Central memory CD8-positive, alpha-beta T cell (primary cell): ENCODE measurements around the gene PGAM2.

Experiments used
- ATAC-seq: fragments of 150-1000 bp; cut with Tn5 transposase; replicated peaks from 2 replicates; pipeline ENCODE4 v1.10.0; 2022; ENCODE audit warnings: mild to moderate bottlenecking, moderate FRiP score, moderate number of reproducible peaks; ENCODE audit not compliant: poor library complexity, severe bottlenecking; ENCODE audit errors: extremely low read depth
- DNase-seq, 2 donors: peaks; one replicate each; pipeline ENCODE4 v3.0.0; 2021; ENCODE audit warnings: low spot score in 2 of 2
- H3K27ac Mint-ChIP-seq: one replicate; pipeline ENCODE4 v1.8.0; 2022; ENCODE audit warnings: low read depth, mild to moderate bottlenecking, moderate library complexity, mixed read lengths
- H3K27me3 Mint-ChIP-seq: one replicate; pipeline ENCODE4 v1.8.0; 2022; ENCODE audit warnings: mixed read lengths
- H3K36me3 Mint-ChIP-seq: one replicate; pipeline ENCODE4 v1.8.0; 2022; ENCODE audit warnings: mild to moderate bottlenecking, moderate library complexity, mixed read lengths; ENCODE audit not compliant: insufficient read depth
- H3K4me1 Mint-ChIP-seq: one replicate; pipeline ENCODE4 v1.8.0; 2022; ENCODE audit warnings: mixed read lengths
- H3K4me3 Mint-ChIP-seq: one replicate; pipeline ENCODE4 v1.8.0; 2022; ENCODE audit warnings: mild to moderate bottlenecking, moderate library complexity, mixed read lengths
- H3K9me3 Mint-ChIP-seq: one replicate; pipeline ENCODE4 v1.8.0; 2022; ENCODE audit warnings: mixed read lengths

The PGAM2 gene

GRCh38 chr7:44076101-44076895 lies 10.9 kb upstream of the PGAM2 start:
- Mint-ChIP-seq H3K4me3 (no peak overlapping the region), H3K9me3 (no peaks in the 10 kb centered on the region), H3K27ac (no peak overlapping the region), H3K27me3 (no peaks in the 10 kb centered on the region), H3K36me3 (peaks cover 30% of the 10 kb centered on the region), H3K4me1 (peaks cover 23% of the 10 kb centered on the region)
- ATAC-seq = no peak
- no peak for DNase-seq

- ATAC-seq (no peak), DNase-seq (no peak)
- Mint-ChIP-seq H3K27ac (no peak overlapping the region), H3K36me3 (peaks cover 27% of the 10 kb centered on the region), H3K27me3 (no peaks in the 10 kb centered on the region), H3K9me3 (no peaks in the 10 kb centered on the region), H3K4me3 (no peak overlapping the region), H3K4me1 (peaks cover 15% of the 10 kb centered on the region)
Measured at GRCh38 chr7:44075296-44076075, 10.1 kb upstream of the PGAM2 start.

- no peak overlapping the region for H3K4me3 Mint-ChIP-seq
- DNase-seq = no peak
- peaks cover 23% of the 10 kb centered on the region for H3K36me3 Mint-ChIP-seq
- H3K27me3 Mint-ChIP-seq = no peaks in the 10 kb centered on the region
- no peaks in the 10 kb centered on the region for H3K9me3 Mint-ChIP-seq
- no peak for ATAC-seq
- H3K4me1 Mint-ChIP-seq = peaks cover 15% of the 10 kb centered on the region
- H3K27ac Mint-ChIP-seq = peak overlapping the region; percentile 25
Measured at GRCh38 chr7:44074349-44074695, 9.0 kb upstream of the PGAM2 start.

- peaks cover 15% of the 10 kb centered on the region for H3K4me1 Mint-ChIP-seq
- H3K27ac Mint-ChIP-seq = peak overlapping the region; percentile 25
- DNase-seq = peak in 1 of 2 donors; percentile 28
- peaks cover 23% of the 10 kb centered on the region for H3K36me3 Mint-ChIP-seq
- ATAC-seq = peak; percentile 77
- H3K9me3 Mint-ChIP-seq = no peaks in the 10 kb centered on the region
- H3K27me3 Mint-ChIP-seq = no peaks in the 10 kb centered on the region
- no peak overlapping the region for H3K4me3 Mint-ChIP-seq
Measured at GRCh38 chr7:44073664-44074348, 8.4 kb upstream of the PGAM2 start.

GRCh38 chr7:44072364-44073231 lies 7.2 kb upstream of the PGAM2 start:
- H3K4me3 Mint-ChIP-seq = no peak overlapping the region
- DNase-seq = no peak
- no peak for ATAC-seq
- no peaks in the 10 kb centered on the region for H3K27me3 Mint-ChIP-seq
- H3K36me3 Mint-ChIP-seq = peaks cover 16% of the 10 kb centered on the region
- H3K27ac Mint-ChIP-seq = peak overlapping the region; percentile 19
- no peaks in the 10 kb centered on the region for H3K9me3 Mint-ChIP-seq
- H3K4me1 Mint-ChIP-seq = peaks cover 12% of the 10 kb centered on the region

- Mint-ChIP-seq H3K4me3 (no peak overlapping the region), H3K27me3 (no peaks in the 10 kb centered on the region), H3K36me3 (peaks cover 15% of the 10 kb centered on the region), H3K27ac (peak overlapping the region; percentile 19), H3K9me3 (no peaks in the 10 kb centered on the region), H3K4me1 (peaks cover 12% of the 10 kb centered on the region)
- DNase-seq (no peak), ATAC-seq (no peak)
Measured at GRCh38 chr7:44071726-44072363, 6.5 kb upstream of the PGAM2 start.

GRCh38 chr7:44068054-44068453 lies 2.7 kb upstream of the PGAM2 start:
- DNase-seq = no peak
- Mint-ChIP-seq H3K27ac (no peak overlapping the region), H3K4me1 (peaks cover 28% of the 10 kb centered on the region)

GRCh38 chr7:44067064-44067951 lies 1.9 kb upstream of the PGAM2 start:
- Mint-ChIP-seq H3K9me3 (no peaks in the 10 kb centered on the region), H3K4me3 (no peak overlapping the region), H3K36me3 (peaks cover 5% of the 10 kb centered on the region), H3K27ac (peak overlapping the region; percentile 33), H3K4me1 (peaks cover 28% of the 10 kb centered on the region), H3K27me3 (no peaks in the 10 kb centered on the region)
- no peak for ATAC-seq
- DNase-seq = no peak

More at GRCh38 chr7:44068054-44068453, 2.7 kb upstream of the PGAM2 start:
- no peak for ATAC-seq
- peaks cover 5% of the 10 kb centered on the region for H3K36me3 Mint-ChIP-seq
- H3K9me3 Mint-ChIP-seq = no peaks in the 10 kb centered on the region
- H3K4me3 Mint-ChIP-seq = no peak overlapping the region
- no peaks in the 10 kb centered on the region for H3K27me3 Mint-ChIP-seq

GRCh38 chr7:44066494-44067063 lies 1.2 kb upstream of the PGAM2 start:
- ATAC-seq = no peak
- Mint-ChIP-seq H3K4me3 (no peak overlapping the region), H3K27me3 (no peaks in the 10 kb centered on the region), H3K9me3 (no peaks in the 10 kb centered on the region), H3K4me1 (peaks cover 28% of the 10 kb centered on the region), H3K27ac (peak overlapping the region; percentile 33), H3K36me3 (peaks cover 2% of the 10 kb centered on the region)
- DNase-seq = no peak

GRCh38 chr7:44066111-44066460 lies 719 bp upstream of the PGAM2 start:
- no peak for DNase-seq
- ATAC-seq = no peak
- peaks cover 5% of the 10 kb centered on the region for H3K36me3 Mint-ChIP-seq

More at GRCh38 chr7:44066111-44066460, 719 bp upstream of the PGAM2 start:
- no peaks in the 10 kb centered on the region for H3K27me3 Mint-ChIP-seq
- no peak overlapping the region for H3K4me3 Mint-ChIP-seq
- no peaks in the 10 kb centered on the region for H3K9me3 Mint-ChIP-seq
- peak overlapping the region; percentile 74 for H3K27ac Mint-ChIP-seq
- peaks cover 28% of the 10 kb centered on the region for H3K4me1 Mint-ChIP-seq
